ENCODE measurements around the gene PI4KB. TPM values are rescaled to one million over a fixed set of nuclear protein-coding genes. Genes with fewer than 3 reads are reported as not detected.
A peak's percentile ranks its signal among the peaks of the same experiment; 100 is the strongest.

PI4KB gene
- total RNA-seq, 1 donor from 2014 or later, result 59.2 TPM

GRCh38 chr1:151334822-151335221, 7.6 kb upstream of the PI4KB start:
- intact Hi-C loops (cut with micrococcal nuclease), result no loop called here
- no peak overlapping the region for H3K4me3 Mint-ChIP-seq
- peaks cover under 1% of the 10 kb centered on the region for H3K36me3 Mint-ChIP-seq (ENCODE audit: low read depth)
- no peaks in the 10 kb centered on the region for H3K9me3 Mint-ChIP-seq
- H3K4me1 Mint-ChIP-seq, result peaks cover under 1% of the 10 kb centered on the region
- no peak for DNase-seq
- H3K27ac Mint-ChIP-seq, result no peak overlapping the region
- H3K27me3 Mint-ChIP-seq, result no peaks in the 10 kb centered on the region

- Mint-ChIP-seq H3K27me3 (no peaks in the 10 kb centered on the region), H3K36me3 (ENCODE audit: low read depth) (peaks cover 21% of the 10 kb centered on the region), H3K9me3 (no peaks in the 10 kb centered on the region), H3K4me3 (peak overlapping the region; percentile 95), H3K27ac (peak overlapping the region; percentile 97), H3K4me1 (peaks cover 26% of the 10 kb centered on the region)
- intact Hi-C loops (cut with micrococcal nuclease), result loop anchor here (2.0 to 5.0 kb wide), 4 partner anchors 17 to 131 kb away; partner anchors contain the start of genes PIP5K1A and RFX5
- no peak for DNase-seq
Observed at GRCh38 chr1:151327903-151328674, 873 bp upstream of the PI4KB start.

- H3K4me1 Mint-ChIP-seq, result peaks cover 33% of the 10 kb centered on the region
- no peaks in the 10 kb centered on the region for H3K27me3 Mint-ChIP-seq
- DNase-seq, result peak; percentile 85
- H3K36me3 Mint-ChIP-seq (ENCODE audit: low read depth), result peaks cover 32% of the 10 kb centered on the region
- no peaks in the 10 kb centered on the region for H3K9me3 Mint-ChIP-seq
- intact Hi-C loops (cut with micrococcal nuclease), result loop anchor here (2.0 to 5.0 kb wide), 4 partner anchors 16 to 129 kb away; partner anchors contain the start of genes PIP5K1A and RFX5
- H3K27ac Mint-ChIP-seq, result peak overlapping the region; percentile 94
- peak overlapping the region; percentile 95 for H3K4me3 Mint-ChIP-seq
Observed at GRCh38 chr1:151326619-151327222, 495 bp downstream of the PI4KB start.

- H3K9me3 Mint-ChIP-seq, result no peaks in the 10 kb centered on the region
- intact Hi-C loops (cut with micrococcal nuclease), result loop anchor here (2.0 to 5.0 kb wide), 4 partner anchors 15 to 129 kb away; partner anchors contain the start of genes PIP5K1A and RFX5
- peak overlapping the region; percentile 95 for H3K4me3 Mint-ChIP-seq
- peaks cover 34% of the 10 kb centered on the region for H3K36me3 Mint-ChIP-seq (ENCODE audit: low read depth)
- H3K27ac Mint-ChIP-seq, result peak overlapping the region; percentile 94
- no peaks in the 10 kb centered on the region for H3K27me3 Mint-ChIP-seq
- no peak for DNase-seq
- H3K4me1 Mint-ChIP-seq, result peaks cover 33% of the 10 kb centered on the region
Observed at GRCh38 chr1:151325646-151326429, 1.4 kb downstream of the PI4KB start.

- H3K4me3 Mint-ChIP-seq, result peak overlapping the region; percentile 95
- H3K36me3 Mint-ChIP-seq (ENCODE audit: low read depth), result peaks cover 40% of the 10 kb centered on the region
- DNase-seq, result no peak
- H3K27me3 Mint-ChIP-seq, result no peaks in the 10 kb centered on the region
- no peaks in the 10 kb centered on the region for H3K9me3 Mint-ChIP-seq
- H3K4me1 Mint-ChIP-seq, result peaks cover 33% of the 10 kb centered on the region
- H3K27ac Mint-ChIP-seq, result peak overlapping the region; percentile 37
- intact Hi-C loops (cut with micrococcal nuclease), result loop anchor here (5.0 kb wide), 1 partner anchor 128 kb away; the partner anchor contains the start of gene PIP5K1A
Observed at GRCh38 chr1:151325231-151325630, 2.0 kb downstream of the PI4KB start.

GRCh38 chr1:151324390-151324930, 2.8 kb downstream of the PI4KB start:
- Mint-ChIP-seq H3K27ac (no peak overlapping the region), H3K36me3 (ENCODE audit: low read depth) (peaks cover 46% of the 10 kb centered on the region), H3K9me3 (no peaks in the 10 kb centered on the region), H3K27me3 (no peaks in the 10 kb centered on the region), H3K4me1 (peaks cover 33% of the 10 kb centered on the region), H3K4me3 (no peak overlapping the region)
- intact Hi-C loops (cut with micrococcal nuclease), result no loop called here
- DNase-seq, result no peak

- peaks cover 17% of the 10 kb centered on the region for H3K4me1 Mint-ChIP-seq
- H3K27me3 Mint-ChIP-seq, result no peaks in the 10 kb centered on the region
- H3K9me3 Mint-ChIP-seq, result no peaks in the 10 kb centered on the region
- intact Hi-C loops (cut with micrococcal nuclease), result no loop called here
- no peak for DNase-seq
- no peak overlapping the region for H3K4me3 Mint-ChIP-seq
- H3K27ac Mint-ChIP-seq, result no peak overlapping the region
- peaks cover 60% of the 10 kb centered on the region for H3K36me3 Mint-ChIP-seq (ENCODE audit: low read depth)
Observed at GRCh38 chr1:151318975-151319374, 8.2 kb downstream of the PI4KB start.

- Mint-ChIP-seq H3K27me3 (no peaks in the 10 kb centered on the region), H3K9me3 (no peaks in the 10 kb centered on the region), H3K4me1 (peaks cover 35% of the 10 kb centered on the region), H3K4me3 (no peak overlapping the region), H3K36me3 (ENCODE audit: low read depth) (peaks cover 66% of the 10 kb centered on the region), H3K27ac (no peak overlapping the region)
- DNase-seq, result no peak
- intact Hi-C loops (cut with micrococcal nuclease), result no loop called here
Observed at GRCh38 chr1:151315565-151316235, 11.5 kb downstream of the PI4KB start.

GRCh38 chr1:151314137-151314875, 12.9 kb downstream of the PI4KB start:
- Mint-ChIP-seq H3K4me3 (no peak overlapping the region), H3K27ac (no peak overlapping the region), H3K9me3 (no peaks in the 10 kb centered on the region), H3K27me3 (no peaks in the 10 kb centered on the region), H3K36me3 (ENCODE audit: low read depth) (peaks cover 57% of the 10 kb centered on the region), H3K4me1 (peaks cover 36% of the 10 kb centered on the region)
- DNase-seq, result no peak
- intact Hi-C loops (cut with micrococcal nuclease), result loop anchor here (5.0 kb wide), 1 partner anchor 83 kb away; the partner anchor contains the start of gene PSMB4

GRCh38 chr1:151313501-151313900, 13.7 kb downstream of the PI4KB start:
- peaks cover 32% of the 10 kb centered on the region for H3K4me1 Mint-ChIP-seq
- DNase-seq, result no peak
- intact Hi-C loops (cut with micrococcal nuclease), result loop anchor here (5.0 kb wide), 1 partner anchor 84 kb away; the partner anchor contains the start of gene PSMB4
- no peak overlapping the region for H3K4me3 Mint-ChIP-seq
- H3K27ac Mint-ChIP-seq, result peak overlapping the region; percentile 25
- H3K36me3 Mint-ChIP-seq (ENCODE audit: low read depth), result peaks cover 58% of the 10 kb centered on the region
- no peaks in the 10 kb centered on the region for H3K9me3 Mint-ChIP-seq
- no peaks in the 10 kb centered on the region for H3K27me3 Mint-ChIP-seq

- Mint-ChIP-seq H3K9me3 (no peaks in the 10 kb centered on the region), H3K27me3 (no peaks in the 10 kb centered on the region), H3K36me3 (ENCODE audit: low read depth) (peaks cover 63% of the 10 kb centered on the region), H3K4me3 (no peak overlapping the region), H3K4me1 (peaks cover 32% of the 10 kb centered on the region), H3K27ac (peak overlapping the region; percentile 94)
- intact Hi-C loops (cut with micrococcal nuclease), result loop anchor here (5.0 kb wide), 1 partner anchor 84 kb away; the partner anchor contains the start of gene PSMB4
- DNase-seq, result no peak
Observed at GRCh38 chr1:151312826-151313225, 14.4 kb downstream of the PI4KB start.

- no peak for DNase-seq
- intact Hi-C loops (cut with micrococcal nuclease), result loop anchor here (5.0 kb wide), 1 partner anchor 85 kb away; the partner anchor contains the start of gene PSMB4
- Mint-ChIP-seq H3K27me3 (no peaks in the 10 kb centered on the region), H3K4me3 (peak overlapping the region; percentile 57), H3K9me3 (no peaks in the 10 kb centered on the region), H3K27ac (peak overlapping the region; percentile 94), H3K4me1 (peaks cover 32% of the 10 kb centered on the region), H3K36me3 (ENCODE audit: low read depth) (peaks cover 63% of the 10 kb centered on the region)
Observed at GRCh38 chr1:151312411-151312810, 14.8 kb downstream of the PI4KB start.

Measured in activated CD4-positive, alpha-beta T cell treated with anti-CD3 and anti-CD28 coated beads, Interleukin-2, amount 10 ng/mL, durations not matched to agents 24 days and 14 days (primary cell).